HG03442 (cell line): ENCODE results near the gene MTMR3.
"Not testable (repeated sequence)": the region's sequence is repeated elsewhere in the genome, so short reads cannot be mapped to it uniquely, and the experiment has no call there.

ENCODE experiments used
- ATAC-seq: cut with Tn5 transposase; IDR thresholded peaks from one replicate; pipeline ENCODE4 v1.9.1; 2021; ENCODE audit warnings: mild to moderate bottlenecking, moderate library complexity; ENCODE audit not compliant: unreplicated experiment

Gene MTMR3

GRCh38 chr22:29956680-29957079, 73.7 kb downstream of the MTMR3 start:
- no peak for ATAC-seq

GRCh38 chr22:29958170-29958569, 75.2 kb downstream of the MTMR3 start:
- ATAC-seq = no peak

GRCh38 chr22:29964776-29965175, 81.8 kb downstream of the MTMR3 start:
- ATAC-seq = no peak

DNA sequence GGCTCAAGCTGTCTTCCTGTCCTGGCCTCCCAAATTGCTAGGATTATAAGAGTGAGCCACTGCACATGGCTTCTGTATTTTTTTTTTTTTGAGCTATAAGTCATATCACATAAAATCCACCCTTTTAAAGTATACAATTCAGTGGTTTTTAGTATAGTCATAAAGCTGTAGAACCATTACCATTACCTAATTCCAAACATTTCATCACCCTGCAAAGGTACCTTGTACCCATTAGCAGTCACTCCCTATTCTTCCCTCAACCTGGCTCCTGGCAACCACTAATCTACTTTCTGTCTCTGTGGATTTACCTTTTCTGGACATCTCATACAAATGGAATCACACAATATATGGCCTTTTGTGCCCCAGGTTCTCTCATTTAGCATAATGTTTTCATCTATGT, 84.5 kb downstream of the MTMR3 start:
- no peak for ATAC-seq

GRCh38 chr22:29971607-29972006, 88.6 kb downstream of the MTMR3 start:
- no peak for ATAC-seq

DNA sequence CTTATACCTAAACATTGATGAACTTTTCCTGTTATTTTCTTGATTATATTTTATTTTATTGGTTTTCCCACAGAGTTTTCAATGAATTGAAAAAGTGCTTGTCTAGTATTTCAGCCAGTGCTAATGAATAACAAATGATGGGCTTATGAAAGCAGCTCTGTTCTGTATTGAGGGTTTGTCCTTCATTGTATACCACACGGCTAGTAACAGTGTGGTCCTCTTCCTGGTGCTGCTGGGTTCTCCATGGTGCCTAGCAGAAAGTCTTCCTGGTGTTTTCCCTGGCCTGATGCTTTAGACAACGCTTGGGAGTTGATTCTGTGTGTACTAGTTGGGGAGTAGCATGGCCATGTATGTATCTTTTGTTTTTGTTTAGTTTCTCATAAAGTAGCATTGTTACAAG, 89.1 kb downstream of the MTMR3 start:
- no peak for ATAC-seq

DNA sequence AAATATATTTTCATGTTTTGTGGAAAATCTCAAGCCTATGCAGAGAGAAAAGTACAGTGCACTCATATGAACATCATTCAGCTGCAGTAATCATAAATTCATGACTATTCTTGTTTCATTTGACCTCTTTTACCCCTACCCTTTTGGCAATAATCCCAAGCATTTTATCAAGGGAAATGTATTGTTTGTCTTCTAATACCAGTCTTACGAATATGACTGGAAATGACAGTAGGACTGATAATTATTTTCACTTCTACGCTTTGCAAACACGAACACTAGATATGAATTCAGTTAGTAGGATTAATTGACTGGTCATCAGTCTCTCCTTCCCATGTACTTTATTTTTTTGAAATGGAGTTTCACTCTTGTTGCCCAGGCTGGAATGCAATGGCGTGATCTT, 90.3 kb downstream of the MTMR3 start:
- no peak for ATAC-seq

- ATAC-seq = not testable (repeated sequence)
Observed at GRCh38 chr22:29973680-29974079, 90.7 kb downstream of the MTMR3 start.

DNA sequence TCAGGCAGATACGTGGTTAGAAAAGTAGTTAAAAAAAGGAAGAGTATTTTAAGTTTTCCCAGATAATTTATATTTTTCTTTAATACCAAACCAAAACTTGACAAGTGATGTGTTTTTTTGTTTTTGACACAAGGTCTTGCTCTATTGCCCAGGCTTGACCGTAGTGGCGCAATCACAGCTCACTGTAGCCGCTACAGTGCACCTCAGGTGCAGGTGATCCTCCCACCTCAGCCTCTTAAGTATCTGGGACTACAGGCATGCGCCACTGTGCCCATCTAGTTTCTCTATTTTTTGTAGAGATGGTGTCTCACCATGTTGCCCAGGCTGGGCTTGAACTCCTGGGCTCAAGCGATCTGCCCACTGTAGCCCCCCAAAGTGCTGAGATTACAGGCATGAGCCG, 92.5 kb downstream of the MTMR3 start:
- no peak for ATAC-seq

DNA sequence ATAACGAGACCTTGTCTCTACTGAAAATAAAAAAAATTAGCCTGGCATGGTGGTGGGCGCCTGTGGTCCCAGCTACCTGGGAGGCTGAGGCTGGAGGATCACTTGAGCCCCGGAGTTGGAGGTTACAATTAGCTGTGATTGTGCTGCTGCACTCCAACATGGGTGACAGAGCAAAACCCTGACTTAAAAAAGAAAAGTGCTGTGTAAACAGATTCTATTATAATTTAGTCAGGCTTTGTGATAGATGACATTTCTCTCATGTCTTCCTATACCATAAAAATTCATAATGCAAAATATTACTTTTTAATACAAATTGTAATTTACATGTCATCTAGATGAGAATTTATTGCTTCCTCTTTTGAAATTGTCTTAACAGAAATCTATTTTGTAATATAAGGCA, 94.1 kb downstream of the MTMR3 start:
- ATAC-seq = no peak

DNA sequence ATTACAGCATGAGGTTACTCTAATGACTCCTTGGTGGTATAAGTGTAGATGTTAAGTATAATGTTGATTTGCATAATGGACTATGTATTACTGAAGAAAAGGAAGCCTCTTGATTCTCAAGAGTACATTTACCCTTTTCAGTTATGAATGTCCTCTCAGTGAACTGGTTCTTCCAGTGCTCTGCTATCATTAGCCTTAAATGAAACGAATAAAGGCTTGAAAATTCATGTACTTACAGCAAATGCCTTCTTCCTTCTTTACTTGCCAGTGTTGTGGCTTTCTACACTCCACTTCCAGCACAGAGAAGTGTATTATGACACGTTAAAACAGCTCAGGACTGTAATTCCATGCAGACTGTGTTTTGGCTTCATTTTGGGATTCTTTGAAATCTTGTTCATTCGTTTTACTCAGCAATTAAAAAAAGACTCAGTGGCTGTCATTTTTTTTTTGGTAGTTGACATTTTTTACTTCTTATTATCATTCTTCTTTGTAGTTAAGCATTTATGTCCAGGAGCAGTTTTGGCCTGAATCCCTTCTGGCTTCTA, 96.9 kb downstream of the MTMR3 start:
- ATAC-seq = no peak

DNA sequence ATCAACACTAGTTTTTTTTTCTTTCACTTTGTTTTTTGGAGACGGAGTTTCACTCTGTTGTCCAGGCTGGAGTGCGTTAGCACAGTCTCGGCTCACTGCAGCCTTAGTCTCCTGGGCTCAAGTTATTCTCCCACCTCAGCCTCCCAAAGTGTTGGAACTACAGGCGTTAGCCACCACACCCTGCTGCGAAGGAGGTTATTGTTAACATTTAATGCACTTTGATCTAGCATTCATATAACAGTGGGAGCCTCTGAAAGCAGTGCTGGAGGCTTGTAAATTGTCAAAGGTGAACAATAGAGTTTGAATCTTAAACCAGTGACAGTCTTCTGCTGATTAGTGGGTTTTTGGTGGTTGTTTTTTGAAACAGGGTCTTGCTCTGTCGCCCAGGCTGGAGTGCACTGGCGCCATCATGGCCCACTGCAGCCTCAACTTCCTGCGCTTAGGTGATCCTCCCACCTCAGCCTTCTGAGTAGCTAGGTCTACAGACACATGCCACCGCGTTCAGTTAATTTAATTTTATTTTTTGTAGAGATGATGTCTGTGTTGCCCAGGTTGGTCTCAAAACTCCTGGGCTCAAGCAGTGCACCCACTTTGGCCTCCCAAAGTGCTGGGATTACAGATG, 100.4 kb downstream of the MTMR3 start:
- ATAC-seq = no peak

GRCh38 chr22:29985912-29986311, 102.9 kb downstream of the MTMR3 start:
- no peak for ATAC-seq

DNA sequence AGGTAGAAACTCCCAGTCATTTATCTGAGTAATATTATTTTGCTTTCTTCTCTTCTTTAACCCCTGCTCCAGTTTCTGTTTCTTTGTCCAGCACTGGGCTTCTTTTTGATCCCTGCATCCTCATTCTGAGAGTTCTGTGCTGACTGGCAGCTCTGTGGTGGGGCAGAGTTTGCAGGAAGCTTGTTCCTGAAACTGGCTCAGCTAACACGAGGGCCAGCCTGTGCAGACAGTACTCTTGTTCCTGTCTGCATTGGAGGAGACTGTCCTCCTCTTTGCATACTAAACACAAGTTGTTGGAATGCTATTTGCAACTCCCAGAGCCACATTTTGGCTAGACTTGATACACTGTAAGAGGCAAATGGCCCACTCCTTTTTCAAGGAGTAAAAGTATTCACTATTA, 104.2 kb downstream of the MTMR3 start:
- no peak for ATAC-seq

DNA sequence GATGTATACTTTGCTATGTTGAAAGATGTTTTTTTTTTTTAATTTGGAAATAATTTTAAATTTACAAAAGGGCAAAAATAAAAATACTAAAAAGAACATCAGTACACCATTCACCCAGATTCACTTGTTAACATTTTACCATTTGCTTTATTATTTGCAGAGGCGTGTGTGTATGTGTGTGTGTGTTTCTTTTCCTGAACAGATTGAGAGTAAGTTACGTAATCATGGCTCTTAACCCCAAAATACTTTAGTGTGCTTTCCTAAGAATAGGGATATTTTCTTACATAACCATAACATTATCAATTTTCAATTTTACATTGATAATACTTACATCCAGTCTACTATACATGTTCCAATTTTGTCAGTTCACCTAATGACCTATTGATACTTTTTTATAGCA, 105.7 kb downstream of the MTMR3 start:
- ATAC-seq = no peak

DNA sequence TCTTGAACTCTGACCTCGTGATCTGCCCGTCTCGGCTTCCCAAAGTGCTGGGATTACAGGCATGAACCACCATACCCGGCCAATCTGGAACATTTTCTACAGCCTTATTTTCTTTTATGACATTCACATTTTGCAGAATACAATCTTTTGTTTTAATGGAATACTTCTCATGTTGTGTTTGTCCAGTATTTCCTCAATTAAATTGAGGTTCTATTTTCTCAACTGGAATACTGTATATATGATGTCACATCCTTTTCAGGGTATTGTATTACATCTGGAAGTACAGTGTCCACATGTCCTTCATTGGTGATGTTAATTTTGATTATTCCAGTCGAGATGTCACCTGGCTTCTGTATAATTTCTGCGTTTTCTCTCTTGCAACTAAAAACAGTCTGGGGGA, 106.5 kb downstream of the MTMR3 start:
- no peak for ATAC-seq

DNA sequence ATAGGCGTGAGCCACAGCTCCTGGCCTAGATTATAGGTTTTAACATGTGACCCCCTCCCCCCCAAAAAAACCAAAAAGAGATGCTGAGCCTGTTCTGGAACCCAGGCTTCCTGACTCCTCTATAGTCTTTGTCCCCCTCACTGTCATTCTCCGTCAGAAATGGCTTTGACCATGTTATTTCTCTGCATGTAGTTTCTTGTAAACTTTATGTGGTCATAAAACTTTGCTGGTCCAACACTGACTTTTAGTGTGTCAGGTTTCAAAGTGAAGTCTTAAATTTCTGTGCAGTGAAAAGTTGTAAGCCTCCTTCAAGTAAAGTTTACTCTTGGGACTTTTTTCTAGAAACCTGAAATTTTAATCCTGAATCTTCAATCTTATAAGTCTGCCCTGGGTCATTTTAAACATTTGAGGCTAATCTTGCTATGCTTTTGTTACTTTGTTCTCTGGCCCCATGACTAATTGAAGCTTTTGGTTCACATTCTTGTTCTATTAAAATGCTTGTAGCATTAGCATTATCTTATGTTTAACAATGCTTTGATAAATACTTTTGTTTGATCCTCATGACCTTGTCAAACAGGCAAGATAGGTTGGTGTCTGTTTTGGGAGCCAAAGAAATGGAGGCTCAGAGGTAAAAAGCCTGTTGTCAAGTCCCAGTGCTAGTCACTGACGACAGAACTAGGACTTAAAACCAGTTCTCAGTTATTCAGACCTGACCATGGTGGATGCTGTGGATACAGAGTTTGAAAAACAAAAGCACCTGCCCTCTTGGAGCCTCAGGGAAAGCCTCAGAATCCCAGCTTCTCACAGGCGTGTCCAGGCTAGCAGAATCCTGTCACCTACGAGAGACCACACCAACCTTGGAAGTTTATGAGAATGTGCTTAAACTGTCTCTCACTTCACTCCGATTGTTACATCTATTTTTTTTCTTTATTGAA, 109.6 kb downstream of the MTMR3 start:
- ATAC-seq = no peak

- no peak for ATAC-seq
Observed at GRCh38 chr22:29994027-29994715, 111.2 kb downstream of the MTMR3 start.

- ATAC-seq = no peak
Observed at GRCh38 chr22:29994943-29995342, 112.0 kb downstream of the MTMR3 start.

- no peak for ATAC-seq
Observed at GRCh38 chr22:29997107-29997506, 114.1 kb downstream of the MTMR3 start.

GRCh38 chr22:29997516-29997915, 114.5 kb downstream of the MTMR3 start:
- ATAC-seq = no peak
